HEK293 (cell line): ENCODE results near the gene CAD.

Source experiments
- CTCF ChIA-PET: fragments of 350-600 bp; formaldehyde crosslinking; extraction: SDS; loops from one replicate; lab custom pipeline; 2021; ENCODE audit warnings: antibody characterized with exemption; lab: Yijun Ruan, JAX
- POLR2A ChIA-PET: fragments of 300-600 bp; formaldehyde crosslinking; extraction: SDS; loops from one replicate; lab custom pipeline; 2020; ENCODE audit warnings: antibody characterized with exemption, inconsistent platforms; lab: Yijun Ruan, JAX
- H3K27ac ChIP-seq: fragments of 200-500 bp; sonication (Bioruptor generic); 2 replicates; pipeline ENCODE4 v1.5.1; 2014; ENCODE audit warnings: low read depth, low read length, control low read depth, inconsistent platforms; ENCODE audit errors: extremely low read depth
- H3K36me3 ChIP-seq, 2 experiments: fragments of 200-500 bp in 1 of 2; sonication (Bioruptor generic) in 1 of 2; 1 replicate in 1 of 2; 2 replicates in 1 of 2; pipeline ENCODE4 v1.5.1; 2014 to 2017; ENCODE audit warnings: inconsistent platforms in 2 of 2, low read length in 2 of 2; ENCODE audit not compliant: control insufficient read depth in 2 of 2, insufficient read depth in 1 of 2
- H3K4me1 ChIP-seq: fragments of 200-500 bp; sonication (Bioruptor generic); 2 replicates; pipeline ENCODE4 v1.5.1; 2014; ENCODE audit warnings: mild to moderate bottlenecking, low read length, inconsistent platforms; ENCODE audit not compliant: control insufficient read depth, insufficient read depth
- H3K4me3 ChIP-seq: 2 replicates; pipeline ENCODE4 v1.5.1; 2011; ENCODE audit warnings: low read depth, mild to moderate bottlenecking, control low read depth, low read length, moderate library complexity
- H3K9me3 ChIP-seq: fragments of 200-500 bp; sonication (Bioruptor generic); 2 replicates; pipeline ENCODE4 v1.5.1; 2014; ENCODE audit warnings: low read depth, low read length, inconsistent platforms; ENCODE audit not compliant: control insufficient read depth, insufficient read depth
- GLI4 ChIP-seq: fragments of 450-650 bp; formaldehyde crosslinking; IDR thresholded peaks from 2 replicates; pipeline ENCODE4 v1.5.1; 2016; ENCODE audit warnings: missing biosample characterization, missing genetic modification characterization
- KLF10 ChIP-seq: fragments of 450-650 bp; IDR thresholded peaks from 2 replicates; pipeline ENCODE4 v1.5.1; 2018; ENCODE audit warnings: missing biosample characterization, mild to moderate bottlenecking, missing genetic modification characterization
- KLF7 ChIP-seq: fragments of 450-650 bp; formaldehyde crosslinking; IDR thresholded peaks from 2 replicates; pipeline ENCODE4 v1.5.1; 2016; ENCODE audit warnings: missing biosample characterization, missing genetic modification characterization, borderline replicate concordance
- KLF9 ChIP-seq: fragments of 450-650 bp; formaldehyde crosslinking; IDR thresholded peaks from 2 replicates; pipeline ENCODE4 v1.5.1; 2016; ENCODE audit warnings: missing biosample characterization, missing genetic modification characterization, low read depth
- SALL2 ChIP-seq: fragments of 450-650 bp; formaldehyde crosslinking; IDR thresholded peaks from 2 replicates; pipeline ENCODE4 v1.5.0; 2017; ENCODE audit warnings: missing biosample characterization, mild to moderate bottlenecking, missing genetic modification characterization, borderline replicate concordance
- SP7 ChIP-seq: fragments of 450-650 bp; formaldehyde crosslinking; IDR thresholded peaks from 2 replicates; pipeline ENCODE4 v1.5.1; 2016; ENCODE audit warnings: missing biosample characterization, missing genetic modification characterization
- ZFP69B ChIP-seq: fragments of 450-650 bp; formaldehyde crosslinking; IDR thresholded peaks from 2 replicates; pipeline ENCODE4 v1.5.1; 2016; ENCODE audit warnings: missing biosample characterization, missing genetic modification characterization
- ZNF133 ChIP-seq: fragments of 450-650 bp; formaldehyde crosslinking; IDR thresholded peaks from 2 replicates; pipeline ENCODE4 v1.5.1; 2016; ENCODE audit warnings: missing biosample characterization, missing genetic modification characterization
- ZNF146 ChIP-seq: fragments of 450-650 bp; formaldehyde crosslinking; IDR thresholded peaks from 2 replicates; pipeline ENCODE4 v1.5.1; 2016; ENCODE audit warnings: missing biosample characterization, missing genetic modification characterization
- ZNF19 ChIP-seq: fragments of 450-650 bp; formaldehyde crosslinking; IDR thresholded peaks from 2 replicates; pipeline ENCODE4; 2016; ENCODE audit warnings: missing biosample characterization, missing genetic modification characterization, low read depth
- ZNF549 ChIP-seq: fragments of 450-650 bp; IDR thresholded peaks from 2 replicates; pipeline ENCODE4 v1.5.1; 2018; ENCODE audit warnings: missing biosample characterization, missing genetic modification characterization, mild to moderate bottlenecking, inconsistent platforms, moderate library complexity
- ZNF654 ChIP-seq: fragments of 450-650 bp; formaldehyde crosslinking; IDR thresholded peaks from 2 replicates; pipeline ENCODE4 v1.5.1; 2016; ENCODE audit warnings: low read depth, missing biosample characterization, missing genetic modification characterization
- ZXDB ChIP-seq: fragments of 450-650 bp; formaldehyde crosslinking; IDR thresholded peaks from 2 replicates; pipeline ENCODE4 v1.5.1; 2016; ENCODE audit warnings: missing biosample characterization, missing genetic modification characterization
- TF ChIP-seq, protein P1 (sequence below): fragments of 450-650 bp; formaldehyde crosslinking; IDR thresholded peaks from 2 replicates; pipeline ENCODE4 v1.5.1; 2016; ENCODE audit warnings: missing biosample characterization, missing genetic modification characterization, borderline replicate concordance
- TF ChIP-seq, protein P2 (sequence below): fragments of 450-650 bp; formaldehyde crosslinking; IDR thresholded peaks from 2 replicates; pipeline ENCODE4 v1.5.1; 2016; ENCODE audit warnings: missing biosample characterization, missing genetic modification characterization
- TF ChIP-seq, protein P3 (sequence below): fragments of 450-650 bp; formaldehyde crosslinking; conservative IDR thresholded peaks from 2 replicates; pipeline ENCODE4 v1.5.1; 2016; ENCODE audit warnings: low read depth, missing biosample characterization, missing genetic modification characterization

CAD gene

DNA sequence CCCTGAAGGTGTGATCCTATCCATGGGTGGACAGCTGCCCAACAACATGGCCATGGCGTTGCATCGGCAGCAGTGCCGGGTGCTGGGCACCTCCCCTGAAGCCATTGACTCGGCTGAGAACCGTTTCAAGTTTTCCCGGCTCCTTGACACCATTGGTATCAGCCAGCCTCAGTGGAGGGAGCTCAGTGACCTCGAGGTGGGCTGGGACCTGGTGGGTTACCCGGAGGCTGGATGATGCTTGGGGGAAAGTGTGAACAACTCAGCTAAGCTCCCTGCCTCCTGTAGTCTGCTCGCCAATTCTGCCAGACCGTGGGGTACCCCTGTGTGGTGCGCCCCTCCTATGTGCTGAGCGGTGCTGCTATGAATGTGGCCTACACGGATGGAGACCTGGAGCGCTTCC lies 16.2 kb downstream of the CAD start (continued):
- TF ChIP-seq, protein P1, sequence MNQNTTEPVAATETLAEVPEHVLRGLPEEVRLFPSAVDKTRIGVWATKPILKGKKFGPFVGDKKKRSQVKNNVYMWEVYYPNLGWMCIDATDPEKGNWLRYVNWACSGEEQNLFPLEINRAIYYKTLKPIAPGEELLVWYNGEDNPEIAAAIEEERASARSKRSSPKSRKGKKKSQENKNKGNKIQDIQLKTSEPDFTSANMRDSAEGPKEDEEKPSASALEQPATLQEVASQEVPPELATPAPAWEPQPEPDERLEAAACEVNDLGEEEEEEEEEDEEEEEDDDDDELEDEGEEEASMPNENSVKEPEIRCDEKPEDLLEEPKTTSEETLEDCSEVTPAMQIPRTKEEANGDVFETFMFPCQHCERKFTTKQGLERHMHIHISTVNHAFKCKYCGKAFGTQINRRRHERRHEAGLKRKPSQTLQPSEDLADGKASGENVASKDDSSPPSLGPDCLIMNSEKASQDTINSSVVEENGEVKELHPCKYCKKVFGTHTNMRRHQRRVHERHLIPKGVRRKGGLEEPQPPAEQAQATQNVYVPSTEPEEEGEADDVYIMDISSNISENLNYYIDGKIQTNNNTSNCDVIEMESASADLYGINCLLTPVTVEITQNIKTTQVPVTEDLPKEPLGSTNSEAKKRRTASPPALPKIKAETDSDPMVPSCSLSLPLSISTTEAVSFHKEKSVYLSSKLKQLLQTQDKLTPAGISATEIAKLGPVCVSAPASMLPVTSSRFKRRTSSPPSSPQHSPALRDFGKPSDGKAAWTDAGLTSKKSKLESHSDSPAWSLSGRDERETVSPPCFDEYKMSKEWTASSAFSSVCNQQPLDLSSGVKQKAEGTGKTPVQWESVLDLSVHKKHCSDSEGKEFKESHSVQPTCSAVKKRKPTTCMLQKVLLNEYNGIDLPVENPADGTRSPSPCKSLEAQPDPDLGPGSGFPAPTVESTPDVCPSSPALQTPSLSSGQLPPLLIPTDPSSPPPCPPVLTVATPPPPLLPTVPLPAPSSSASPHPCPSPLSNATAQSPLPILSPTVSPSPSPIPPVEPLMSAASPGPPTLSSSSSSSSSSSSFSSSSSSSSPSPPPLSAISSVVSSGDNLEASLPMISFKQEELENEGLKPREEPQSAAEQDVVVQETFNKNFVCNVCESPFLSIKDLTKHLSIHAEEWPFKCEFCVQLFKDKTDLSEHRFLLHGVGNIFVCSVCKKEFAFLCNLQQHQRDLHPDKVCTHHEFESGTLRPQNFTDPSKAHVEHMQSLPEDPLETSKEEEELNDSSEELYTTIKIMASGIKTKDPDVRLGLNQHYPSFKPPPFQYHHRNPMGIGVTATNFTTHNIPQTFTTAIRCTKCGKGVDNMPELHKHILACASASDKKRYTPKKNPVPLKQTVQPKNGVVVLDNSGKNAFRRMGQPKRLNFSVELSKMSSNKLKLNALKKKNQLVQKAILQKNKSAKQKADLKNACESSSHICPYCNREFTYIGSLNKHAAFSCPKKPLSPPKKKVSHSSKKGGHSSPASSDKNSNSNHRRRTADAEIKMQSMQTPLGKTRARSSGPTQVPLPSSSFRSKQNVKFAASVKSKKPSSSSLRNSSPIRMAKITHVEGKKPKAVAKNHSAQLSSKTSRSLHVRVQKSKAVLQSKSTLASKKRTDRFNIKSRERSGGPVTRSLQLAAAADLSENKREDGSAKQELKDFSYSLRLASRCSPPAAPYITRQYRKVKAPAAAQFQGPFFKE (tag by site-specific recombination) = no peak
- no peak for TF ChIP-seq KLF10 (tag by site-specific recombination)

DNA sequence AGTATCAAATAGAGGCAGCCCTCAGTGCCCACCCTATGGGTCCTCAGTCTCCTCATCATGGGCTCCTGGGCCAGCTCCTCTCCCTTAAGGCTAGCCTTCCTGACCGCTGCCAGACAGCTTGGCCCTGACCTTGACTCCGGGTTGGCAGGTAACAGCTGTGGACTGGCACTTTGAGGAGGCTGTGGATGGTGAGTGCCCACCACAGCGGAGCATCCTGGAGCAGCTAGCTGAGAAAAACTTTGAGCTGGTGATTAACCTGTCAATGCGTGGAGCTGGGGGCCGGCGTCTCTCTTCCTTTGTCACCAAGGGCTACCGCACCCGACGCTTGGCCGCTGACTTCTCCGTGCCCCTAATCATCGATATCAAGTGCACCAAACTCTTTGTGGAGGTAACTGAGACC lies 19.0 kb downstream of the CAD start:
- H3K9me3 ChIP-seq = no peaks in the 10 kb centered on the region
- peaks cover 10 to 100% of the 10 kb centered on the region in 2 experiments; a peak in 2 of 3 replicates for H3K36me3 ChIP-seq
- H3K27ac ChIP-seq = no peak overlapping the region
- H3K4me3 ChIP-seq = no peak overlapping the region
- CTCF ChIA-PET = interaction anchor here (1.0 to 1.6 kb wide), 4 partner anchors 13 to 45 kb away, joined by 3 to 6 read pairs (median 4); no protein-coding TSS in a partner anchor
- H3K4me1 ChIP-seq = no peaks in the 10 kb centered on the region
- POLR2A ChIA-PET = interaction anchor here (0.7 to 1.1 kb wide), 2 partner anchors 13 to 75 kb away, joined by 3 to 4 read pairs; no protein-coding TSS in a partner anchor
- TF ChIP-seq, protein P2, sequence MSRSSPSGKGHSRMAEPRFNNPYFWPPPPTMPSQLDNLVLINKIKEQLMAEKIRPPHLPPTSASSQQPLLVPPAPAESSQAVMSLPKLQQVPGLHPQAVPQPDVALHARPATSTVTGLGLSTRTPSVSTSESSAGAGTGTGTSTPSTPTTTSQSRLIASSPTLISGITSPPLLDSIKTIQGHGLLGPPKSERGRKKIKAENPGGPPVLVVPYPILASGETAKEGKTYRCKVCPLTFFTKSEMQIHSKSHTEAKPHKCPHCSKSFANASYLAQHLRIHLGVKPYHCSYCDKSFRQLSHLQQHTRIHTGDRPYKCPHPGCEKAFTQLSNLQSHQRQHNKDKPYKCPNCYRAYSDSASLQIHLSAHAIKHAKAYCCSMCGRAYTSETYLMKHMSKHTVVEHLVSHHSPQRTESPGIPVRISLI (tag by site-specific recombination) = no peak
- TF ChIP-seq ZFP69B (no peak), GLI4 (tag by site-specific recombination) (no peak), SALL2 (tag by site-specific recombination) (no peak), ZNF146 (tag by site-specific recombination) (no peak), KLF9 (tag by site-specific recombination) (no peak), ZNF133 (tag by site-specific recombination) (no peak), KLF7 (no peak), ZNF549 (tag by site-specific recombination) (no peak), ZNF654 (tag by site-specific recombination) (no peak), ZXDB (no peak), SP7 (no peak), ZNF19 (no peak)
- TF ChIP-seq, protein P3, sequence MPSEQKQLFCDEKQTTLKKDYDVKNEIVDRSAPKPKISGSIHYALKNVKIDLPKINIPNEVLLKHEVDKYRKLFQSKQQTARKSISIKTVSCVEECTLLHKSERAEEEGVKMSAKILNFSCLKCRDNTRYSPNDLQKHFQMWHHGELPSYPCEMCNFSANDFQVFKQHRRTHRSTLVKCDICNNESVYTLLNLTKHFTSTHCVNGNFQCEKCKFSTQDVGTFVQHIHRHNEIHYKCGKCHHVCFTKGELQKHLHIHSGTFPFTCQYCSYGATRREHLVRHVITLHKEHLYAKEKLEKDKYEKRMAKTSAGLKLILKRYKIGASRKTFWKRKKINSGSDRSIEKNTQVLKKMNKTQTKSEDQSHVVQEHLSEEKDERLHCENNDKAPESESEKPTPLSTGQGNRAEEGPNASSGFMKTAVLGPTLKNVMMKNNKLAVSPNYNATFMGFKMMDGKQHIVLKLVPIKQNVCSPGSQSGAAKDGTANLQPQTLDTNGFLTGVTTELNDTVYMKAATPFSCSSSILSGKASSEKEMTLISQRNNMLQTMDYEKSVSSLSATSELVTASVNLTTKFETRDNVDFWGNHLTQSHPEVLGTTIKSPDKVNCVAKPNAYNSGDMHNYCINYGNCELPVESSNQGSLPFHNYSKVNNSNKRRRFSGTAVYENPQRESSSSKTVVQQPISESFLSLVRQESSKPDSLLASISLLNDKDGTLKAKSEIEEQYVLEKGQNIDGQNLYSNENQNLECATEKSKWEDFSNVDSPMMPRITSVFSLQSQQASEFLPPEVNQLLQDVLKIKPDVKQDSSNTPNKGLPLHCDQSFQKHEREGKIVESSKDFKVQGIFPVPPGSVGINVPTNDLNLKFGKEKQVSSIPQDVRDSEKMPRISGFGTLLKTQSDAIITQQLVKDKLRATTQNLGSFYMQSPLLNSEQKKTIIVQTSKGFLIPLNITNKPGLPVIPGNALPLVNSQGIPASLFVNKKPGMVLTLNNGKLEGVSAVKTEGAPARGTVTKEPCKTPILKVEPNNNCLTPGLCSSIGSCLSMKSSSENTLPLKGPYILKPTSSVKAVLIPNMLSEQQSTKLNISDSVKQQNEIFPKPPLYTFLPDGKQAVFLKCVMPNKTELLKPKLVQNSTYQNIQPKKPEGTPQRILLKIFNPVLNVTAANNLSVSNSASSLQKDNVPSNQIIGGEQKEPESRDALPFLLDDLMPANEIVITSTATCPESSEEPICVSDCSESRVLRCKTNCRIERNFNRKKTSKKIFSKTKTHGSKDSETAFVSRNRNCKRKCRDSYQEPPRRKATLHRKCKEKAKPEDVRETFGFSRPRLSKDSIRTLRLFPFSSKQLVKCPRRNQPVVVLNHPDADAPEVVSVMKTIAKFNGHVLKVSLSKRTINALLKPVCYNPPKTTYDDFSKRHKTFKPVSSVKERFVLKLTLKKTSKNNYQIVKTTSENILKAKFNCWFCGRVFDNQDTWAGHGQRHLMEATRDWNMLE (tag by site-specific recombination) = no peak
